ENCODE results near the gene PGBD1.

The PGBD1 gene

GRCh38 chr6:28248916-28249315 lies 32.5 kb upstream of the PGBD1 start:
- no peak overlapping the region for H3K27ac ChIP-seq (ENCODE audit: low read depth, low read length)
- H2AFZ ChIP-seq (ENCODE audit: low read depth, low read length, severe bottlenecking) = no peak overlapping the region
- H3K4me2 ChIP-seq (ENCODE audit: low read depth, low read length, poor library complexity, severe bottlenecking) = no peak overlapping the region
- H3K9ac ChIP-seq (ENCODE audit: low read length) = no peak overlapping the region
- H3K4me3 ChIP-seq (ENCODE audit: insufficient read depth, low read length, poor library complexity, severe bottlenecking) = no peak overlapping the region
- no peaks in the 10 kb centered on the region for H4K20me1 ChIP-seq (ENCODE audit: low read depth, low read length)
- H3F3A ChIP-seq (ENCODE audit: insufficient read depth) = no peaks in the 10 kb centered on the region
- no peaks in the 10 kb centered on the region for H3K9me3 ChIP-seq (ENCODE audit: insufficient read depth, low read length)
- H3K9me2 ChIP-seq (replicated peaks; ENCODE audit: insufficient read depth, low read length) = no peaks in the 10 kb centered on the region
- H3K79me2 ChIP-seq (ENCODE audit: insufficient read depth, low read length) = peaks cover 19% of the 10 kb centered on the region
- peaks cover 22% of the 10 kb centered on the region for H3K36me3 ChIP-seq (ENCODE audit: low read length)
- TF ChIP-seq CTCF (IDR thresholded peaks at IDR 0.05; ENCODE audit: insufficient read depth, low read length, poor library complexity, severe bottlenecking) (no peak), EZH2phosphoT487 (conservative IDR thresholded peaks at IDR 0.05; ENCODE audit: low read length) (no peak)
- H3K27me3 ChIP-seq (ENCODE audit: low read length) = no peaks in the 10 kb centered on the region

GRCh38 chr6:28250747-28251146 lies 30.6 kb upstream of the PGBD1 start:
- Histone ChIP-seq H3K79me2 (ENCODE audit: insufficient read depth, low read length) (peaks cover 19% of the 10 kb centered on the region), H3K27ac (ENCODE audit: low read depth, low read length) (no peak overlapping the region), H3K9me3 (ENCODE audit: insufficient read depth, low read length) (no peaks in the 10 kb centered on the region), H3K36me3 (ENCODE audit: low read length) (peaks cover 11% of the 10 kb centered on the region), H3K27me3 (ENCODE audit: low read length) (no peaks in the 10 kb centered on the region), H3K9ac (ENCODE audit: low read length) (no peak overlapping the region; the same call in 1 of the 2 replicates), H3K9me2 (replicated peaks; ENCODE audit: insufficient read depth, low read length) (no peaks in the 10 kb centered on the region), H2AFZ (ENCODE audit: low read depth, low read length, severe bottlenecking) (no peak overlapping the region), H3K4me3 (ENCODE audit: insufficient read depth, low read length, poor library complexity, severe bottlenecking) (peak overlapping the region; percentile 95), H4K20me1 (ENCODE audit: low read depth, low read length) (no peaks in the 10 kb centered on the region), H3K4me2 (ENCODE audit: low read depth, low read length, poor library complexity, severe bottlenecking) (peak overlapping the region; percentile 67), H3F3A (ENCODE audit: insufficient read depth) (no peaks in the 10 kb centered on the region)
- TF ChIP-seq CTCF (IDR thresholded peaks at IDR 0.05; ENCODE audit: insufficient read depth, low read length, poor library complexity, severe bottlenecking) = no peak
- TF ChIP-seq EZH2phosphoT487 (conservative IDR thresholded peaks at IDR 0.05; ENCODE audit: low read length) = no peak

GRCh38 chr6:28251661-28252008 lies 29.7 kb upstream of the PGBD1 start:
- peak overlapping the region; percentile 77 for H3K9ac ChIP-seq (ENCODE audit: low read length)
- peaks cover 19% of the 10 kb centered on the region for H3K79me2 ChIP-seq (ENCODE audit: insufficient read depth, low read length)
- TF ChIP-seq CTCF (IDR thresholded peaks at IDR 0.05; ENCODE audit: insufficient read depth, low read length, poor library complexity, severe bottlenecking) (no peak), EZH2phosphoT487 (conservative IDR thresholded peaks at IDR 0.05; ENCODE audit: low read length) (no peak)
- peak overlapping the region; percentile 67 for H3K4me2 ChIP-seq (ENCODE audit: low read depth, low read length, poor library complexity, severe bottlenecking)
- H3K27ac ChIP-seq (ENCODE audit: low read depth, low read length) = peak overlapping the region; percentile 18
- peak overlapping the region; percentile 89 for H2AFZ ChIP-seq (ENCODE audit: low read depth, low read length, severe bottlenecking)
- H4K20me1 ChIP-seq (ENCODE audit: low read depth, low read length) = no peaks in the 10 kb centered on the region
- H3K4me3 ChIP-seq (ENCODE audit: insufficient read depth, low read length, poor library complexity, severe bottlenecking) = peak overlapping the region; percentile 95
- H3F3A ChIP-seq (ENCODE audit: insufficient read depth) = no peaks in the 10 kb centered on the region
- H3K27me3 ChIP-seq (ENCODE audit: low read length) = no peaks in the 10 kb centered on the region
- peaks cover 7% of the 10 kb centered on the region; the same call in 1 of the 2 replicates for H3K36me3 ChIP-seq (ENCODE audit: low read length)
- H3K9me2 ChIP-seq (replicated peaks; ENCODE audit: insufficient read depth, low read length) = no peaks in the 10 kb centered on the region
- no peaks in the 10 kb centered on the region for H3K9me3 ChIP-seq (ENCODE audit: insufficient read depth, low read length)

Data from SU-DHL-6 (cell line).